NB4 (cell line): Measurements from ENCODE around the gene GPR35.

Experiments
- CTCF ChIP-seq: IDR thresholded peaks from one replicate; pipeline ENCODE4 v1.5.1; 2012; ENCODE audit warnings: low read depth, low read length
- POLR2A ChIP-seq: IDR thresholded peaks from 2 replicates; pipeline ENCODE4 v1.6.1; 2011; ENCODE audit warnings: mild to moderate bottlenecking; ENCODE audit not compliant: insufficient read length; ENCODE audit errors: extremely low read depth

- no peak for TF ChIP-seq CTCF
- no peak for TF ChIP-seq POLR2A
These were observed 22.8 kb upstream of the GPR35 start for GRCh38 chr2:240602266-240603050.
